ENCODE measurements around the gene CORO2A. TPM values are rescaled to one million over a fixed set of nuclear protein-coding genes. Genes with fewer than 3 reads are reported as not detected.
"Not testable (repeated sequence)": the region's sequence is repeated elsewhere in the genome, so short reads cannot be mapped to it uniquely, and the experiment has no call there.

CORO2A gene
- total and polyA plus RNA-seq, 7 donors: 1.2 to 39.6 (median 1.8) TPM

DNA sequence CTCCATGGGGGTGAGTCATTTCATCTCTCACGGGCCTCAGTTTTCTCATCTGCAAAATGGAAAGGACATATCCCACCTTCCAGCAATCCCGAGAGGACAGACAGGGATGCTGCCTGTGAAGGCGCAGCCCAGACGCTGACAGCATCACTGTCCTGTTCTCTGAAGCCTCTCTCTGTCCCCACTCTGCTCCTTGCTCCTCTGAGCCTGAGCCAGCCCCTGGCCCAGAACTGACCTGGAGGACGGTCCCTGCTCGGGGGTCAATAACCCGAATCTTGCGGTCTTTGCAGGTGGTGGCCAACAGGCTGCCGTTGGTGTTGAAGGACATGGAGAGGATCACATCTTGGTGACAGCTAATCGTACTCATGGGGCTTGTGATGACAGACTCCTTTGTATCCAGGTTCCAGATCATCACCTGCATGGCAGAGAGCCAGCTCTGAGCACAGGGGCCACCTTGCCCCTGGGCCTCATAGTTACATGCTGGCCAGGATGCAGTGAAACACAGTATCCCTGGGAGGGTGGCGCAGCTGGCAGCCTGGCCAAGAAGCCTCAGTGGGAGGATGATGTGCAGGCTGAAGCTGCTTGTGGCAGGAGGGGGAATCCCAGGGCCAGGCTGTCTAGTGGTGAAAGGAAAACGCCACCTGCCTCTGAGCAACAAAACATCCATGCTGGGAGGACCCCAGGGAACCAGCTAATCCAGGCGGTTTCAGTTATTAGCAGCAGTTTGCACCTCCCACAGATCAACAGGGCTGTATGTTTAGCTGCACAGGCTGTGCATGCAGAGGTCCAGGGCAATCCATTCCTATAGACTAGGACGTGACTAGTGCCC is 59.4 kb downstream of the CORO2A start:
- Histone ChIP-seq H3K27me3 (no peaks in the 10 kb centered on the region), H3K4me3 (no peak overlapping the region), H3K9me3 (no peaks in the 10 kb centered on the region), H3K27ac (no peak overlapping the region), H3K4me1 (no peaks in the 10 kb centered on the region), H3K36me3 (no peaks in the 10 kb centered on the region)
- intact Hi-C loops (cut with DNase I): no loop called here
- 86 to 91% methylated on average over 14 of the region's 14 CpGs for WGBS, 2 donors
- peak; percentile 45 for DNase-seq
- TF ChIP-seq POLR2AphosphoS5 (IDR thresholded peaks at IDR 0.05) (no peak), EP300 (IDR thresholded peaks at IDR 0.05) (no peak), POLR2A (IDR thresholded peaks at IDR 0.05) (no peak)
- TF ChIP-seq, protein P1, sequence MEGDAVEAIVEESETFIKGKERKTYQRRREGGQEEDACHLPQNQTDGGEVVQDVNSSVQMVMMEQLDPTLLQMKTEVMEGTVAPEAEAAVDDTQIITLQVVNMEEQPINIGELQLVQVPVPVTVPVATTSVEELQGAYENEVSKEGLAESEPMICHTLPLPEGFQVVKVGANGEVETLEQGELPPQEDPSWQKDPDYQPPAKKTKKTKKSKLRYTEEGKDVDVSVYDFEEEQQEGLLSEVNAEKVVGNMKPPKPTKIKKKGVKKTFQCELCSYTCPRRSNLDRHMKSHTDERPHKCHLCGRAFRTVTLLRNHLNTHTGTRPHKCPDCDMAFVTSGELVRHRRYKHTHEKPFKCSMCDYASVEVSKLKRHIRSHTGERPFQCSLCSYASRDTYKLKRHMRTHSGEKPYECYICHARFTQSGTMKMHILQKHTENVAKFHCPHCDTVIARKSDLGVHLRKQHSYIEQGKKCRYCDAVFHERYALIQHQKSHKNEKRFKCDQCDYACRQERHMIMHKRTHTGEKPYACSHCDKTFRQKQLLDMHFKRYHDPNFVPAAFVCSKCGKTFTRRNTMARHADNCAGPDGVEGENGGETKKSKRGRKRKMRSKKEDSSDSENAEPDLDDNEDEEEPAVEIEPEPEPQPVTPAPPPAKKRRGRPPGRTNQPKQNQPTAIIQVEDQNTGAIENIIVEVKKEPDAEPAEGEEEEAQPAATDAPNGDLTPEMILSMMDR (IDR thresholded peaks at IDR 0.05): no peak

DNA sequence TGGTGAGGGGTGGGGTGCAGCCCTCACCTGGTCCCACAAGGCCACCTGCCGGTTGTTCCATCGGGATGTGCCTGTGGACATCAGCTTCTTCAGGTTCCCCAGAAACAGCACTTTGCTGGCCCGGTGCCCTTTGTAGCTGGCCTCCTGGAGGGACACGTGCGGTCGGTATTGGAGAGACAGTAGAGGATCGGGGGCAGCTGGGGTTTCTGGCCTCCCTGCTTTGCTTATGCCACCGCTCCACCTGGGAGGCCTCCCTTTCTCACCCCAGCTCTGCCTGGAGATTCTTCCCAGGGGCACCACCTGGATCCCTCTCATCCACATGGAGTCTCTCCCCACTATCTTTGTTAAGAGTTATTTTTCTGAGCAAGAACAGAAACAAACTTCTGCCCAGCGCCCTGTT is 60.3 kb downstream of the CORO2A start:
- intact Hi-C loops (cut with DNase I): no loop called here
- WGBS, 2 donors: 92 to 93% methylated on average over 9 of the region's 9 CpGs
- TF ChIP-seq, protein P1 (IDR thresholded peaks at IDR 0.05): no peak
- TF ChIP-seq POLR2AphosphoS5 (IDR thresholded peaks at IDR 0.05) (no peak), POLR2A (IDR thresholded peaks at IDR 0.05) (no peak), EP300 (IDR thresholded peaks at IDR 0.05) (no peak)

DNA sequence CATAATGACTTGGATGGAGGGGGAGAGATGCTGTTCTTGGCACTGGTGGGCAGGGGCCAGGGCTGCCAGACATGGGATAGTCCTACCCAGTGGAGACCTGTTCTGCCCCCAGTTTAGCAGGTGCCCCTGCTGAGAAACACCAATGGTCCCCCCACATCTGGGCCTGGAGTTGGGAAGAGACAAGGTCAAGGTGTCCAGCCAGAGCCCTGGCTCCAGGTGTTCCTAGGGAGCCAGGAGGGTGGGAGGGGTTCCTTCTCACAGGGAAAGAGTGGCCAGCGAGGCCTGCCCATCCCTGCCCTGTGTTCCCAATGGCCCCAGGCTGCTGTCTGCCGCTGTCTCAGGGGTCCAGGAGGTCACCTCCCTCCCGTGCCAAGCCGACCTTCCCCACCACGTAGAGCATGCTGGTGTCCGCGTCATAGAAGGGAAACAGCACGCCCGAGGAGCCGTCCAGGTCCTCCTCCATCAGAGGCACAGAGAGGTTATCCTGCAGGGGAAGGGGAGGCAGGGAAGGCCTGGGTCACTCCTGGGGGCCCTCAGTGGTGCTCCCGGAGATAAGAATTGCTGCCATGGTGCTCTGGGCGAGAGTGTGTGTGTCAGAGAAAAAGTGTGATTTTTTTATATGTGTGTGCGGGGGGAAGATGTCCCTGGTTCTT is 61.7 kb downstream of the CORO2A start:
- Histone ChIP-seq H3K36me3 (no peaks in the 10 kb centered on the region), H3K4me1 (no peaks in the 10 kb centered on the region), H3K27me3 (no peaks in the 10 kb centered on the region), H3K9me3 (no peaks in the 10 kb centered on the region), H3K4me3 (no peak overlapping the region), H3K27ac (no peak overlapping the region)
- no peak for TF ChIP-seq EP300 (IDR thresholded peaks at IDR 0.05)
- no peak for TF ChIP-seq POLR2A (IDR thresholded peaks at IDR 0.05)
- TF ChIP-seq, protein P1 (IDR thresholded peaks at IDR 0.05): no peak
- TF ChIP-seq POLR2AphosphoS5 (IDR thresholded peaks at IDR 0.05): no peak
- DNase-seq: peak; percentile 51
- 93 to 94% methylated on average over 13 of the region's 13 CpGs for WGBS, 2 donors
- intact Hi-C loops (cut with DNase I): no loop called here

More for the DNA sequence above, 60.3 kb downstream of the CORO2A start:
- Histone ChIP-seq H3K36me3 (no peaks in the 10 kb centered on the region), H3K27me3 (no peaks in the 10 kb centered on the region), H3K9me3 (no peaks in the 10 kb centered on the region), H3K4me3 (no peak overlapping the region), H3K4me1 (no peaks in the 10 kb centered on the region), H3K27ac (no peak overlapping the region)
- peak; percentile 57 for DNase-seq

DNA sequence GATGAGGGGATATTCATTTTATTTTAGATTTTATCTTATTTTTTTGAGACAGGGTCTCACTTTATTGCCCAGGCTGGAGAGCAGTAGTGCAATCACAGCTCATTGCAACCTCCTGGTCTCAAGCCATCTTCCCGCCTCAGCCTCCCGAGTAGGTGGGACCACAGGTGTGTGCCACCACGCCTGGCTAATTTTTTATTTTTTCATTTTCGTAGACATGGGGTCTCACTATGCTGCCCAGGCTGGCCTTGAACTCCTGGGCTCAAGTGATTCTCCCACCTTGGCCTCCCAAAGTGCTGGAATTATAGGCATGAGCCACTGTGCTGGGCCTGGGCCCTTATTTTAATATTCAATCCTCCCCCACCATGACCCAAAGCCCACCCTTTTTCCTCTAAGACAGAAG is 62.4 kb downstream of the CORO2A start:
- intact Hi-C loops (cut with DNase I); H3K36me3 ChIP-seq: not testable (repeated sequence)
- 94 to 96% methylated on average over 4 of the region's 4 CpGs for WGBS, 2 donors

DNA sequence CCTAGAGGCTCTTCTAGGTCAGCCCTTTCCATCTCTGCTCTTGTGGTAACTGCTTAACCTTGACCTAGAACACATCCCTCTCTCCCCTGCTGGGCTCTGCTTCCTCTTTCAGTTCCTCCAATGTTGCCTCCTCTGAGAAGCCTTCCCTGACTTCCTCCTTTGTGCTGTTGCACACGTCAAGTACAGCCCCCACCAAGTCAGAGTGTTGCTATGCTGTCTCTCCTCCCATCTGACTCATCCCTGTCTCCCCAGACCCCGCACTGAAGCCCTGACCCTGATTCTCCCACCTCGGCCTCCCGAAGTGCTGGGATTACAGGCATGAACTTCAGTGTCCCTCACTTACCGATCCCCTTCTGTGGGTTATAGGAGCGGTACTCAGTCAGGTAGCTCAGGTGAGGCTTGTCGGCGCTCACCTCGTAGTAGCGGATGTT is 63.0 kb downstream of the CORO2A start:
- no peak overlapping the region for H3K27ac ChIP-seq
- intact Hi-C loops (cut with DNase I): no loop called here
- no peaks in the 10 kb centered on the region for H3K27me3 ChIP-seq
- no peaks in the 10 kb centered on the region for H3K9me3 ChIP-seq
- WGBS, 2 donors: 89 to 94% methylated on average over 10 of the region's 10 CpGs
- peak; percentile 60 for DNase-seq
- no peaks in the 10 kb centered on the region for H3K4me1 ChIP-seq
- H3K4me3 ChIP-seq: no peak overlapping the region
- no peaks in the 10 kb centered on the region for H3K36me3 ChIP-seq
- TF ChIP-seq EP300 (IDR thresholded peaks at IDR 0.05): no peak
- no peak for TF ChIP-seq POLR2A (IDR thresholded peaks at IDR 0.05)
- no peak for TF ChIP-seq POLR2AphosphoS5 (IDR thresholded peaks at IDR 0.05)
- TF ChIP-seq, protein P1 (IDR thresholded peaks at IDR 0.05): no peak

More for the DNA sequence above, 62.4 kb downstream of the CORO2A start:
- DNase-seq: peak; percentile 41
- H3K4me1 ChIP-seq, H3K9me3 ChIP-seq, H3K27me3 ChIP-seq, H3K4me3 ChIP-seq, H3K27ac ChIP-seq: not testable (repeated sequence)
